NK-92 treated with Interleukin-12 subunit alpha and Interleukin-12 subunit beta, amount 100 ng/mL, for 24 hours (cell line): Measurements from ENCODE around the gene TRIM10.
A peak's percentile ranks its signal among the peaks of the same experiment; 100 is the strongest.
"Not testable (repeated sequence)": the region's sequence is repeated elsewhere in the genome, so short reads cannot be mapped to it uniquely, and the experiment has no call there.

Source experiments
- DNase-seq: peaks from one replicate; lab custom pipeline; 2025; lab: John Stamatoyannopoulos, UW

TRIM10 gene

GRCh38 chr6:30152910-30153610 lies 8.0 kb downstream of the TRIM10 start:
- DNase-seq = no peak

GRCh38 chr6:30152016-30152673 lies 8.9 kb downstream of the TRIM10 start:
- no peak for DNase-seq

- no peak for DNase-seq
These were observed 9.4 kb downstream of the TRIM10 start for GRCh38 chr6:30151580-30151979.

GRCh38 chr6:30150671-30151395 lies 10.2 kb downstream of the TRIM10 start:
- no peak for DNase-seq

GRCh38 chr6:30149858-30150550 lies 11.0 kb downstream of the TRIM10 start:
- DNase-seq = no peak

GRCh38 chr6:30149234-30149633 lies 11.8 kb downstream of the TRIM10 start:
- DNase-seq = no peak

- DNase-seq = no peak
These were observed 13.9 kb downstream of the TRIM10 start for GRCh38 chr6:30147096-30147495.

- no peak for DNase-seq
These were observed 15.2 kb downstream of the TRIM10 start for GRCh38 chr6:30145818-30146217.

- no peak for DNase-seq
These were observed 16.2 kb downstream of the TRIM10 start for GRCh38 chr6:30144811-30145210.

GRCh38 chr6:30143780-30144179 lies 17.2 kb downstream of the TRIM10 start:
- no peak for DNase-seq

GRCh38 chr6:30142665-30143064 lies 18.3 kb downstream of the TRIM10 start:
- DNase-seq = no peak

GRCh38 chr6:30140240-30140639 lies 20.8 kb downstream of the TRIM10 start:
- DNase-seq = not testable (repeated sequence)

GRCh38 chr6:30136570-30137286 lies 24.3 kb downstream of the TRIM10 start:
- no peak for DNase-seq

GRCh38 chr6:30135757-30136156 lies 25.3 kb downstream of the TRIM10 start, which contains the start of gene TRIM40:
Gene TRIM40 (plus strand): TSS chr6:30136140. CDS start chr6:30137037, 897 bp downstream.
- no peak for DNase-seq

- DNase-seq = no peak
These were observed 25.9 kb downstream of the TRIM10 start for GRCh38 chr6:30135147-30135546.

- DNase-seq = no peak
These were observed 29.0 kb downstream of the TRIM10 start for GRCh38 chr6:30131947-30132497.

- peak; percentile 40 for DNase-seq
These were observed 29.8 kb downstream of the TRIM10 start for GRCh38 chr6:30130887-30131862.

- no peak for DNase-seq
These were observed 30.8 kb downstream of the TRIM10 start for GRCh38 chr6:30130179-30130679.

GRCh38 chr6:30129265-30130178 lies 31.5 kb downstream of the TRIM10 start:
- DNase-seq = no peak
